NB4 (cell line): ENCODE results near the gene SERPINA6.

Experiments
- DNase-seq: peaks from one replicate; pipeline ENCODE4 v3.0.0; 2010; ENCODE audit warnings: low read depth
- H3K4me3 ChIP-seq: one replicate; pipeline ENCODE4 v1.5.1; 2011; ENCODE audit warnings: mild to moderate bottlenecking, low read depth, low read length, moderate library complexity
- CTCF ChIP-seq: IDR thresholded peaks from one replicate; pipeline ENCODE4 v1.5.1; 2012; ENCODE audit warnings: low read depth, low read length
- MAX ChIP-seq: IDR thresholded peaks from 2 replicates; pipeline ENCODE4 v1.6.1; 2011; ENCODE audit warnings: low read depth, low read length
- MYC ChIP-seq: IDR thresholded peaks from 2 replicates; pipeline ENCODE4 v1.6.1; 2011; ENCODE audit warnings: low read depth, low read length
- POLR2A ChIP-seq: IDR thresholded peaks from 2 replicates; pipeline ENCODE4 v1.6.1; 2011; ENCODE audit warnings: mild to moderate bottlenecking; ENCODE audit not compliant: insufficient read length; ENCODE audit errors: extremely low read depth

The SERPINA6 gene

GRCh38 chr14:94367347-94368242 is 44.5 kb upstream of the SERPINA6 start:
- no peak overlapping the region for H3K4me3 ChIP-seq
- DNase-seq: peak; percentile 23
- TF ChIP-seq CTCF (no peak), MYC (no peak), POLR2A (no peak), MAX (no peak)

- no peak within 1 kb of the TSS for H3K4me3 ChIP-seq
- no peak for TF ChIP-seq POLR2A
- no peak for TF ChIP-seq CTCF
- TF ChIP-seq MAX: no peak
- no peak for TF ChIP-seq MYC
- DNase-seq: peak; percentile 29
Observed at GRCh38 chr14:94366146-94366915, 43.2 kb upstream of the SERPINA6 start, which contains the start of gene SERPINA2. TSS of gene SERPINA2 (minus strand) at chr14:94366698.

- TF ChIP-seq MYC: no peak
- no peak for TF ChIP-seq POLR2A
- H3K4me3 ChIP-seq: no peak overlapping the region
Observed at GRCh38 chr14:94365624-94366023, 42.5 kb upstream of the SERPINA6 start.

GRCh38 chr14:94364964-94365363 is 41.8 kb upstream of the SERPINA6 start:
- TF ChIP-seq MAX (no peak), MYC (no peak), POLR2A (no peak), CTCF (no peak)
- H3K4me3 ChIP-seq: no peak overlapping the region
- DNase-seq: no peak

More at GRCh38 chr14:94365624-94366023, 42.5 kb upstream of the SERPINA6 start:
- no peak for DNase-seq

- no peak overlapping the region for H3K4me3 ChIP-seq
- no peak for DNase-seq
- TF ChIP-seq POLR2A (no peak), MYC (no peak), MAX (no peak), CTCF (no peak)
Observed at GRCh38 chr14:94364037-94364436, 40.9 kb upstream of the SERPINA6 start.

GRCh38 chr14:94363151-94363624 is 40.1 kb upstream of the SERPINA6 start:
- no peak for DNase-seq
- TF ChIP-seq CTCF (no peak), POLR2A (no peak), MYC (no peak), MAX (no peak)
- H3K4me3 ChIP-seq: no peak overlapping the region
